WTC11 (cell line): ENCODE measurements around the gene CDKN1B. TPM values are rescaled to one million over a fixed set of nuclear protein-coding genes. Genes with fewer than 3 reads are reported as not detected.

Source experiments
- ATAC-seq: fragments of 200-7000 bp; cut with Tn5 transposase; 2 replicates; pipeline ENCODE4 v1.10.0; 2021; ENCODE audit warnings: mild to moderate bottlenecking, moderate library complexity
- CTCF ChIA-PET: fragments of 300-600 bp; sonication (Branson Sonifier 250); formaldehyde crosslinking; loops from one replicate; lab custom pipeline; 2021; ENCODE audit warnings: antibody characterized with exemption; lab: Charles Lee
- POLR2A ChIA-PET: fragments of 350-600 bp; sonication (Branson Sonifier 250); formaldehyde crosslinking; loops from one replicate; lab custom pipeline; 2021; ENCODE audit warnings: antibody characterized with exemption; lab: Charles Lee
- DNase-seq: peaks from one replicate; pipeline ENCODE4 v3.0.0; 2021; ENCODE audit warnings: low spot score
- H3K27ac Mint-ChIP-seq: 2 replicates; pipeline ENCODE4 v1.8.0; 2021; ENCODE audit warnings: mixed read lengths
- H3K27me3 Mint-ChIP-seq: 2 replicates; pipeline ENCODE4 v1.8.0; 2021; ENCODE audit warnings: low read depth, mild to moderate bottlenecking, moderate library complexity, mixed read lengths
- H3K36me3 Mint-ChIP-seq: 2 replicates; pipeline ENCODE4 v1.8.0; 2021; ENCODE audit warnings: mixed read lengths
- H3K4me1 Mint-ChIP-seq: 2 replicates; pipeline ENCODE4 v1.8.0; 2022; ENCODE audit warnings: mixed read lengths
- H3K4me3 Mint-ChIP-seq: 2 replicates; pipeline ENCODE4 v1.8.0; 2021; ENCODE audit warnings: mild to moderate bottlenecking, moderate library complexity, mixed read lengths
- H3K9me3 Mint-ChIP-seq: 2 replicates; pipeline ENCODE4 v1.8.0; 2021; ENCODE audit warnings: mixed read lengths
- ATF1 ChIP-seq: sonication (generic); formaldehyde crosslinking; IDR thresholded peaks from 2 replicates; pipeline ENCODE4 v1.8.1; 2023; ENCODE audit warnings: mild to moderate bottlenecking, moderate library complexity, missing genetic modification reagents
- ATF3 ChIP-seq: sonication (generic); formaldehyde crosslinking; conservative IDR thresholded peaks from 2 replicates; pipeline ENCODE4 v1.8.1; 2022; ENCODE audit warnings: mild to moderate bottlenecking, missing genetic modification reagents
- E2F5 ChIP-seq: sonication (generic); formaldehyde crosslinking; IDR thresholded peaks from 2 replicates; pipeline ENCODE4 v1.8.1; 2022; ENCODE audit warnings: mild to moderate bottlenecking, moderate library complexity, missing genetic modification reagents
- FOXJ3 ChIP-seq: sonication (generic); formaldehyde crosslinking; IDR thresholded peaks from 2 replicates; pipeline ENCODE4 v1.9.0; 2021; ENCODE audit warnings: missing genetic modification reagents, mild to moderate bottlenecking, borderline replicate concordance
- GABPB1 ChIP-seq: sonication (generic); formaldehyde crosslinking; IDR thresholded peaks from 2 replicates; pipeline ENCODE4 v1.8.1; 2023; ENCODE audit warnings: mild to moderate bottlenecking, missing genetic modification reagents
- HMGXB4 ChIP-seq: sonication (generic); formaldehyde crosslinking; IDR thresholded peaks from 2 replicates; pipeline ENCODE4 v1.8.1; 2023; ENCODE audit warnings: mild to moderate bottlenecking, moderate library complexity, missing genetic modification reagents
- JAZF1 ChIP-seq: fragments of 250-450 bp; sonication (Bioruptor Pico); IDR thresholded peaks from 2 replicates; pipeline ENCODE4 v1.9.0; 2021; ENCODE audit warnings: moderate library complexity, mild to moderate bottlenecking, inconsistent platforms
- KAT7 ChIP-seq: sonication (generic); formaldehyde crosslinking; IDR thresholded peaks from 2 replicates; pipeline ENCODE4 v1.8.1; 2023; ENCODE audit warnings: missing genetic modification reagents, mild to moderate bottlenecking, borderline replicate concordance
- MYBL2 ChIP-seq: sonication (generic); formaldehyde crosslinking; IDR thresholded peaks from 2 replicates; pipeline ENCODE4 v1.8.1; 2023; ENCODE audit warnings: mild to moderate bottlenecking, moderate library complexity, missing genetic modification reagents
- NFATC4 ChIP-seq: fragments of 250-450 bp; sonication (Bioruptor Pico); IDR thresholded peaks from 2 replicates; pipeline ENCODE4 v1.9.0; 2021; ENCODE audit warnings: mild to moderate bottlenecking
- NFE2L1 ChIP-seq: sonication (generic); formaldehyde crosslinking; IDR thresholded peaks from 2 replicates; pipeline ENCODE4 v1.8.1; 2023; ENCODE audit warnings: missing genetic modification reagents
- NFYB ChIP-seq: sonication (generic); formaldehyde crosslinking; conservative IDR thresholded peaks from 2 replicates; pipeline ENCODE4 v1.8.0; 2022; ENCODE audit warnings: low read depth, missing genetic modification reagents
- OVOL2 ChIP-seq: fragments of 250-450 bp; sonication (Bioruptor Pico); IDR thresholded peaks from 2 replicates; pipeline ENCODE4 v1.9.0; 2021; ENCODE audit warnings: mild to moderate bottlenecking, borderline replicate concordance
- RORB ChIP-seq: fragments of 250-450 bp; sonication (Bioruptor Pico); IDR thresholded peaks from 2 replicates; pipeline ENCODE4 v1.9.0; 2021; ENCODE audit warnings: mild to moderate bottlenecking
- SMAD4 ChIP-seq: sonication (generic); formaldehyde crosslinking; IDR thresholded peaks from 2 replicates; pipeline ENCODE4 v1.8.0; 2022; ENCODE audit warnings: mild to moderate bottlenecking, missing genetic modification reagents
- TEAD1 ChIP-seq: sonication (generic); formaldehyde crosslinking; IDR thresholded peaks from 2 replicates; pipeline ENCODE4 v1.8.0; 2022; ENCODE audit warnings: mild to moderate bottlenecking, missing genetic modification reagents
- ZNF281 ChIP-seq: sonication (generic); formaldehyde crosslinking; IDR thresholded peaks from 2 replicates; pipeline ENCODE4 v1.8.0; 2023; ENCODE audit warnings: mild to moderate bottlenecking, missing genetic modification reagents
- ZNF396 ChIP-seq: fragments of 250-450 bp; sonication (Bioruptor Pico); IDR thresholded peaks from 2 replicates; pipeline ENCODE4 v1.8.0; 2021; ENCODE audit warnings: mild to moderate bottlenecking, moderate library complexity, borderline replicate concordance
- ZNF423 ChIP-seq: fragments of 250-450 bp; sonication (Bioruptor Pico); IDR thresholded peaks from 2 replicates; pipeline ENCODE4 v2.1.2; 2022; ENCODE audit warnings: mild to moderate bottlenecking, moderate library complexity
- ZSCAN18 ChIP-seq: fragments of 250-450 bp; sonication (Bioruptor Pico); IDR thresholded peaks from 2 replicates; pipeline ENCODE4 v2.1.2; 2022; ENCODE audit warnings: mild to moderate bottlenecking, moderate library complexity
- total RNA-seq: library from RNA; stranded (reverse); gene quantifications from 3 replicates; pipeline ENCODE4 v1.2.3, GENCODE V29; 2021
- TF ChIP-seq, protein P1 (sequence below): sonication (generic); formaldehyde crosslinking; IDR thresholded peaks from 2 replicates; pipeline ENCODE4 v1.8.0; 2022; ENCODE audit warnings: mild to moderate bottlenecking, missing genetic modification reagents
- TF ChIP-seq, protein P2 (sequence below): sonication (generic); formaldehyde crosslinking; IDR thresholded peaks from 2 replicates; pipeline ENCODE4 v1.8.1; 2023; ENCODE audit warnings: mild to moderate bottlenecking, missing genetic modification reagents
- TF ChIP-seq, protein P3 (sequence below): sonication (generic); formaldehyde crosslinking; IDR thresholded peaks from 2 replicates; pipeline ENCODE4 v1.8.0; 2022; ENCODE audit warnings: mild to moderate bottlenecking, missing genetic modification reagents

CDKN1B gene
- total RNA-seq, 1 experiment from 2014 or later, result 34.2 TPM

- Mint-ChIP-seq H3K4me1 (peaks cover 30% of the 10 kb centered on the region), H3K4me3 (peak overlapping the region; percentile 81), H3K36me3 (peaks cover 19% of the 10 kb centered on the region), H3K27ac (peak overlapping the region; percentile 99), H3K9me3 (no peaks in the 10 kb centered on the region), H3K27me3 (peaks cover 17% of the 10 kb centered on the region)
- ChIA-PET POLR2A (interaction anchor here (0.6 to 3.4 kb wide), 12 partner anchors 10 to 457 kb away, joined by 3 to 31 read pairs (median 4); partner anchors contain the start of genes DUSP16 and MANSC1), CTCF (interaction anchor here (0.6 to 2.6 kb wide), 4 partner anchors 9 to 150 kb away, joined by 3 to 43 read pairs (median 4); no protein-coding TSS in a partner anchor)
- no peak for TF ChIP-seq RORB (CRISPR knock-in tag)
- TF ChIP-seq NFATC4 (CRISPR knock-in tag), result 0 out of 2 replicates have a peak, but pooled peaks have one; percentile 32
- 0 out of 2 replicates have a peak, but pooled peaks have one; percentile 38 for TF ChIP-seq E2F5 (CRISPR knock-in tag)
- no peak for TF ChIP-seq NFE2L1
- peak; percentile 92 for TF ChIP-seq MYBL2
- no peak for TF ChIP-seq OVOL2 (CRISPR knock-in tag)
- no peak for TF ChIP-seq ZNF396
- TF ChIP-seq JAZF1 (CRISPR knock-in tag), result no peak
- TF ChIP-seq, protein P1, sequence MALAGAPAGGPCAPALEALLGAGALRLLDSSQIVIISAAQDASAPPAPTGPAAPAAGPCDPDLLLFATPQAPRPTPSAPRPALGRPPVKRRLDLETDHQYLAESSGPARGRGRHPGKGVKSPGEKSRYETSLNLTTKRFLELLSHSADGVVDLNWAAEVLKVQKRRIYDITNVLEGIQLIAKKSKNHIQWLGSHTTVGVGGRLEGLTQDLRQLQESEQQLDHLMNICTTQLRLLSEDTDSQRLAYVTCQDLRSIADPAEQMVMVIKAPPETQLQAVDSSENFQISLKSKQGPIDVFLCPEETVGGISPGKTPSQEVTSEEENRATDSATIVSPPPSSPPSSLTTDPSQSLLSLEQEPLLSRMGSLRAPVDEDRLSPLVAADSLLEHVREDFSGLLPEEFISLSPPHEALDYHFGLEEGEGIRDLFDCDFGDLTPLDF (CRISPR knock-in tag), result no peak
- TF ChIP-seq KAT7, result peak; percentile 71; the same call in 1 of the 2 replicates
- TF ChIP-seq ATF3 (CRISPR knock-in tag), result peak; percentile 61; the same call in 1 of the 2 replicates
- no peak for TF ChIP-seq FOXJ3 (CRISPR knock-in tag)
- no peak; the same call in 1 of the 2 replicates for TF ChIP-seq ZNF423 (CRISPR knock-in tag)
- TF ChIP-seq, protein P2, sequence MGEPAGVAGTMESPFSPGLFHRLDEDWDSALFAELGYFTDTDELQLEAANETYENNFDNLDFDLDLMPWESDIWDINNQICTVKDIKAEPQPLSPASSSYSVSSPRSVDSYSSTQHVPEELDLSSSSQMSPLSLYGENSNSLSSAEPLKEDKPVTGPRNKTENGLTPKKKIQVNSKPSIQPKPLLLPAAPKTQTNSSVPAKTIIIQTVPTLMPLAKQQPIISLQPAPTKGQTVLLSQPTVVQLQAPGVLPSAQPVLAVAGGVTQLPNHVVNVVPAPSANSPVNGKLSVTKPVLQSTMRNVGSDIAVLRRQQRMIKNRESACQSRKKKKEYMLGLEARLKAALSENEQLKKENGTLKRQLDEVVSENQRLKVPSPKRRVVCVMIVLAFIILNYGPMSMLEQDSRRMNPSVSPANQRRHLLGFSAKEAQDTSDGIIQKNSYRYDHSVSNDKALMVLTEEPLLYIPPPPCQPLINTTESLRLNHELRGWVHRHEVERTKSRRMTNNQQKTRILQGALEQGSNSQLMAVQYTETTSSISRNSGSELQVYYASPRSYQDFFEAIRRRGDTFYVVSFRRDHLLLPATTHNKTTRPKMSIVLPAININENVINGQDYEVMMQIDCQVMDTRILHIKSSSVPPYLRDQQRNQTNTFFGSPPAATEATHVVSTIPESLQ (CRISPR knock-in tag), result no peak
- no peak for TF ChIP-seq ZSCAN18 (CRISPR knock-in tag)
- no peak for TF ChIP-seq ATF1 (CRISPR knock-in tag)
- peak; percentile 49; the same call in 1 of the 2 replicates for TF ChIP-seq ZNF281 (CRISPR knock-in tag)
- TF ChIP-seq NFYB (CRISPR knock-in tag), result peak; percentile 59
- TF ChIP-seq SMAD4, result no peak
- TF ChIP-seq TEAD1 (CRISPR knock-in tag), result 0 out of 2 replicates have a peak, but pooled peaks have one; percentile 23
- TF ChIP-seq GABPB1 (CRISPR knock-in tag), result peak; percentile 95
- peak; percentile 42; the same call in 1 of the 2 replicates for TF ChIP-seq HMGXB4 (CRISPR knock-in tag)
- TF ChIP-seq, protein P3, sequence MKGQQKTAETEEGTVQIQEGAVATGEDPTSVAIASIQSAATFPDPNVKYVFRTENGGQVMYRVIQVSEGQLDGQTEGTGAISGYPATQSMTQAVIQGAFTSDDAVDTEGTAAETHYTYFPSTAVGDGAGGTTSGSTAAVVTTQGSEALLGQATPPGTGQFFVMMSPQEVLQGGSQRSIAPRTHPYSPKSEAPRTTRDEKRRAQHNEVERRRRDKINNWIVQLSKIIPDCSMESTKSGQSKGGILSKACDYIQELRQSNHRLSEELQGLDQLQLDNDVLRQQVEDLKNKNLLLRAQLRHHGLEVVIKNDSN (CRISPR knock-in tag), result no peak; the same call in 1 of the 2 replicates
- peak; percentile 83 for DNase-seq
- ATAC-seq, result peak; percentile 71
Measured at GRCh38 chr12:12725086-12725955, 8.2 kb downstream of the CDKN1B start.
